GM23338 (cell line): ENCODE data around the gene ANXA3. TPM values are rescaled to one million over a fixed set of nuclear protein-coding genes. Genes with fewer than 3 reads are reported as not detected.

Source experiments
- ATAC-seq: fragments of 200-7000 bp; cut with Tn5 transposase; 3 replicates; pipeline ENCODE4 v1.9.1; 2020
- DNase-seq: peaks from one replicate; pipeline ENCODE4 v3.0.0-alpha.2; 2015; ENCODE audit warnings: low spot score
- H2AFZ ChIP-seq: fragments of 200-600 bp; sonication (generic); 2 replicates; pipeline ENCODE4 v1.8.0; 2016; ENCODE audit warnings: antibody characterized with exemption, mild to moderate bottlenecking, moderate library complexity
- H3F3A ChIP-seq: fragments of 200-600 bp; sonication (generic); replicated peaks from 2 replicates; pipeline ENCODE4 v1.8.0; 2017; ENCODE audit warnings: antibody characterized with exemption, mixed run types, low read depth
- H3K27ac ChIP-seq: fragments of 200-600 bp; sonication (generic); 2 replicates; pipeline ENCODE4 v1.6.1; 2016; ENCODE audit warnings: low read depth
- H3K27me3 ChIP-seq: fragments of 200-600 bp; sonication (generic); 2 replicates; pipeline ENCODE4 v1.8.0; 2016; ENCODE audit warnings: mild to moderate bottlenecking, mixed run types, moderate library complexity; ENCODE audit not compliant: insufficient read depth
- H3K36me3 ChIP-seq: fragments of 200-600 bp; sonication (generic); 2 replicates; pipeline ENCODE4 v1.8.0; 2016; ENCODE audit warnings: mild to moderate bottlenecking; ENCODE audit not compliant: insufficient read depth
- H3K4me1 ChIP-seq: fragments of 200-600 bp; sonication (generic); 2 replicates; pipeline ENCODE4 v1.8.0; 2016; ENCODE audit warnings: mild to moderate bottlenecking, moderate library complexity; ENCODE audit not compliant: insufficient read depth
- H3K4me2 ChIP-seq: fragments of 200-600 bp; sonication (generic); 2 replicates; pipeline ENCODE4 v1.7.1; 2017; ENCODE audit warnings: mixed run types
- H3K4me3 ChIP-seq: fragments of 200-600 bp; sonication (generic); 2 replicates; pipeline ENCODE4 v1.6.1; 2016; ENCODE audit warnings: mixed run types
- H3K79me2 ChIP-seq: fragments of 200-600 bp; sonication (generic); replicated peaks from 2 replicates; pipeline ENCODE4 v1.8.0; 2017; ENCODE audit warnings: mild to moderate bottlenecking; ENCODE audit not compliant: insufficient read depth
- H3K9me2 ChIP-seq: fragments of 200-600 bp; sonication (generic); 2 replicates; pipeline ENCODE4 v1.8.0; 2017; ENCODE audit not compliant: insufficient read depth
- H4K20me1 ChIP-seq: fragments of 200-600 bp; sonication (generic); replicated peaks from 2 replicates; pipeline ENCODE4 v1.8.0; 2017; ENCODE audit warnings: mild to moderate bottlenecking; ENCODE audit not compliant: insufficient read depth
- H3K27ac Mint-ChIP-seq: 2 replicates; pipeline ENCODE4 v1.8.0; 2020; ENCODE audit warnings: inconsistent platforms, mild to moderate bottlenecking, moderate library complexity, mixed read lengths
- H3K27me3 Mint-ChIP-seq: 3 replicates; pipeline ENCODE4 v1.8.0; 2022; ENCODE audit warnings: low read depth, mild to moderate bottlenecking, moderate library complexity, mixed read lengths, inconsistent platforms; ENCODE audit not compliant: insufficient read depth, poor library complexity
- H3K36me3 Mint-ChIP-seq: 3 replicates; pipeline ENCODE4 v1.8.0; 2021; ENCODE audit warnings: low read depth, mild to moderate bottlenecking, inconsistent platforms, moderate library complexity, mixed read lengths
- H3K4me1 Mint-ChIP-seq: 3 replicates; pipeline ENCODE4 v1.8.0; 2020; ENCODE audit warnings: mild to moderate bottlenecking, inconsistent platforms, mixed read lengths
- H3K4me3 Mint-ChIP-seq: 3 replicates; pipeline ENCODE4 v1.8.0; 2021; ENCODE audit warnings: moderate library complexity, mild to moderate bottlenecking, inconsistent platforms, mixed read lengths
- H3K9me3 Mint-ChIP-seq: 3 replicates; pipeline ENCODE4 v1.8.0; 2020; ENCODE audit warnings: moderate library complexity, mild to moderate bottlenecking, inconsistent platforms, mixed read lengths
- CREB1 ChIP-seq: fragments of 250-450 bp; sonication (Bioruptor Pico); IDR thresholded peaks from 2 replicates; pipeline ENCODE4 v1.5.0; 2020; ENCODE audit warnings: low read depth, mild to moderate bottlenecking, moderate library complexity
- JUNB ChIP-seq: IDR thresholded peaks from one replicate; pipeline ENCODE4 v1.6.1; 2016; ENCODE audit warnings: antibody characterized with exemption; ENCODE audit not compliant: unreplicated experiment
- NANOG ChIP-seq: IDR thresholded peaks from 2 replicates; pipeline ENCODE4 v1.6.1; 2016; ENCODE audit warnings: antibody characterized with exemption, borderline replicate concordance
- POLR2AphosphoS5 ChIP-seq: IDR thresholded peaks from 2 replicates; pipeline ENCODE4 v1.6.1; 2016; ENCODE audit warnings: antibody characterized with exemption, low read depth
- REST ChIP-seq: IDR thresholded peaks from one replicate; pipeline ENCODE4 v1.6.1; 2018; ENCODE audit warnings: antibody characterized with exemption; ENCODE audit not compliant: unreplicated experiment
- STAT1 ChIP-seq: IDR thresholded peaks from one replicate; pipeline ENCODE4 v1.6.1; 2016; ENCODE audit warnings: antibody characterized with exemption; ENCODE audit not compliant: unreplicated experiment
- ZNF331 ChIP-seq: fragments of 250-450 bp; sonication (Bioruptor Pico); IDR thresholded peaks from 2 replicates; pipeline ENCODE4 v1.5.0; 2020; ENCODE audit warnings: low read depth, mild to moderate bottlenecking, moderate library complexity
- polyA plus RNA-seq: library from polyadenylated mRNA; unstranded; fragments of >200 nt; fragmentation: Nextera tagmentation; extraction: Ambion mirVana; gene quantifications from 2 replicates; pipeline ENCODE4 v1.2.1, GENCODE V29; 2016
- total RNA-seq: library from RNA; depleted of rRNA; stranded (reverse); fragments of >200 nt; shearing (Covaris generic); gene quantifications from 2 replicates; pipeline ENCODE4 v1.2.3, GENCODE V29; 2014
- TF ChIP-seq, protein P1 (sequence below), 2 experiments: fragments of 200-600 bp in 1 of 2; sonication (generic) in 1 of 2; conservative IDR thresholded peaks; 2 replicates each; pipeline versions ENCODE4 v1.5.1 to v1.6.1; 2016 to 2017; ENCODE audit warnings: antibody characterized with exemption in 2 of 2, low read depth in 2 of 2, mild to moderate bottlenecking in 2 of 2, moderate library complexity in 1 of 2
- TF ChIP-seq, protein P2 (sequence below): fragments of 250-450 bp; sonication (Bioruptor Pico); IDR thresholded peaks from 2 replicates; pipeline ENCODE4 v1.5.0; 2020; ENCODE audit warnings: mild to moderate bottlenecking, moderate library complexity

ANXA3 gene
- total and polyA plus RNA-seq, 2 experiments from 2014 or later, result 20.3 to 31.5 TPM

- TF ChIP-seq, protein P1, sequence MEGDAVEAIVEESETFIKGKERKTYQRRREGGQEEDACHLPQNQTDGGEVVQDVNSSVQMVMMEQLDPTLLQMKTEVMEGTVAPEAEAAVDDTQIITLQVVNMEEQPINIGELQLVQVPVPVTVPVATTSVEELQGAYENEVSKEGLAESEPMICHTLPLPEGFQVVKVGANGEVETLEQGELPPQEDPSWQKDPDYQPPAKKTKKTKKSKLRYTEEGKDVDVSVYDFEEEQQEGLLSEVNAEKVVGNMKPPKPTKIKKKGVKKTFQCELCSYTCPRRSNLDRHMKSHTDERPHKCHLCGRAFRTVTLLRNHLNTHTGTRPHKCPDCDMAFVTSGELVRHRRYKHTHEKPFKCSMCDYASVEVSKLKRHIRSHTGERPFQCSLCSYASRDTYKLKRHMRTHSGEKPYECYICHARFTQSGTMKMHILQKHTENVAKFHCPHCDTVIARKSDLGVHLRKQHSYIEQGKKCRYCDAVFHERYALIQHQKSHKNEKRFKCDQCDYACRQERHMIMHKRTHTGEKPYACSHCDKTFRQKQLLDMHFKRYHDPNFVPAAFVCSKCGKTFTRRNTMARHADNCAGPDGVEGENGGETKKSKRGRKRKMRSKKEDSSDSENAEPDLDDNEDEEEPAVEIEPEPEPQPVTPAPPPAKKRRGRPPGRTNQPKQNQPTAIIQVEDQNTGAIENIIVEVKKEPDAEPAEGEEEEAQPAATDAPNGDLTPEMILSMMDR (conservative IDR thresholded peaks at IDR 0.05; ENCODE audit: low read depth in 2 of 2), result no peak
- no peak for TF ChIP-seq REST
These were observed 41.5 kb upstream of the ANXA3 start (continued) for GRCh38 chr4:78510108-78510507.

GRCh38 chr4:78510681-78511080, 40.9 kb upstream of the ANXA3 start:
- Histone ChIP-seq H4K20me1 (peaks cover 3% of the 10 kb centered on the region; the same call in 1 of the 2 replicates), H3K9me2 (no peaks in the 10 kb centered on the region), H3K79me2 (no peaks in the 10 kb centered on the region), H3K27me3 (no peaks in the 10 kb centered on the region), H3K27ac (no peak overlapping the region), H3K4me1 (no peaks in the 10 kb centered on the region), H3K36me3 (peaks cover 21% of the 10 kb centered on the region), H2AFZ (no peak overlapping the region), H3F3A (no peaks in the 10 kb centered on the region), H3K4me3 (no peak overlapping the region), H3K4me2 (no peak overlapping the region)
- ATAC-seq (no peak), DNase-seq (no peak)
- no peak overlapping the region for H3K4me3 Mint-ChIP-seq
- H3K27ac Mint-ChIP-seq, result no peak overlapping the region
- H3K36me3 Mint-ChIP-seq, result peaks cover 36% of the 10 kb centered on the region
- peaks cover 8% of the 10 kb centered on the region for H3K4me1 Mint-ChIP-seq
- no peaks in the 10 kb centered on the region for H3K9me3 Mint-ChIP-seq
- H3K27me3 Mint-ChIP-seq, result no peaks in the 10 kb centered on the region
- no peak for TF ChIP-seq POLR2AphosphoS5
- TF ChIP-seq CREB1 (CRISPR knock-in tag), result no peak
- no peak for TF ChIP-seq JUNB
- TF ChIP-seq, protein P1 (conservative IDR thresholded peaks at IDR 0.05; ENCODE audit: low read depth in 2 of 2), result no peak
- TF ChIP-seq NANOG, result no peak
- TF ChIP-seq, protein P2, sequence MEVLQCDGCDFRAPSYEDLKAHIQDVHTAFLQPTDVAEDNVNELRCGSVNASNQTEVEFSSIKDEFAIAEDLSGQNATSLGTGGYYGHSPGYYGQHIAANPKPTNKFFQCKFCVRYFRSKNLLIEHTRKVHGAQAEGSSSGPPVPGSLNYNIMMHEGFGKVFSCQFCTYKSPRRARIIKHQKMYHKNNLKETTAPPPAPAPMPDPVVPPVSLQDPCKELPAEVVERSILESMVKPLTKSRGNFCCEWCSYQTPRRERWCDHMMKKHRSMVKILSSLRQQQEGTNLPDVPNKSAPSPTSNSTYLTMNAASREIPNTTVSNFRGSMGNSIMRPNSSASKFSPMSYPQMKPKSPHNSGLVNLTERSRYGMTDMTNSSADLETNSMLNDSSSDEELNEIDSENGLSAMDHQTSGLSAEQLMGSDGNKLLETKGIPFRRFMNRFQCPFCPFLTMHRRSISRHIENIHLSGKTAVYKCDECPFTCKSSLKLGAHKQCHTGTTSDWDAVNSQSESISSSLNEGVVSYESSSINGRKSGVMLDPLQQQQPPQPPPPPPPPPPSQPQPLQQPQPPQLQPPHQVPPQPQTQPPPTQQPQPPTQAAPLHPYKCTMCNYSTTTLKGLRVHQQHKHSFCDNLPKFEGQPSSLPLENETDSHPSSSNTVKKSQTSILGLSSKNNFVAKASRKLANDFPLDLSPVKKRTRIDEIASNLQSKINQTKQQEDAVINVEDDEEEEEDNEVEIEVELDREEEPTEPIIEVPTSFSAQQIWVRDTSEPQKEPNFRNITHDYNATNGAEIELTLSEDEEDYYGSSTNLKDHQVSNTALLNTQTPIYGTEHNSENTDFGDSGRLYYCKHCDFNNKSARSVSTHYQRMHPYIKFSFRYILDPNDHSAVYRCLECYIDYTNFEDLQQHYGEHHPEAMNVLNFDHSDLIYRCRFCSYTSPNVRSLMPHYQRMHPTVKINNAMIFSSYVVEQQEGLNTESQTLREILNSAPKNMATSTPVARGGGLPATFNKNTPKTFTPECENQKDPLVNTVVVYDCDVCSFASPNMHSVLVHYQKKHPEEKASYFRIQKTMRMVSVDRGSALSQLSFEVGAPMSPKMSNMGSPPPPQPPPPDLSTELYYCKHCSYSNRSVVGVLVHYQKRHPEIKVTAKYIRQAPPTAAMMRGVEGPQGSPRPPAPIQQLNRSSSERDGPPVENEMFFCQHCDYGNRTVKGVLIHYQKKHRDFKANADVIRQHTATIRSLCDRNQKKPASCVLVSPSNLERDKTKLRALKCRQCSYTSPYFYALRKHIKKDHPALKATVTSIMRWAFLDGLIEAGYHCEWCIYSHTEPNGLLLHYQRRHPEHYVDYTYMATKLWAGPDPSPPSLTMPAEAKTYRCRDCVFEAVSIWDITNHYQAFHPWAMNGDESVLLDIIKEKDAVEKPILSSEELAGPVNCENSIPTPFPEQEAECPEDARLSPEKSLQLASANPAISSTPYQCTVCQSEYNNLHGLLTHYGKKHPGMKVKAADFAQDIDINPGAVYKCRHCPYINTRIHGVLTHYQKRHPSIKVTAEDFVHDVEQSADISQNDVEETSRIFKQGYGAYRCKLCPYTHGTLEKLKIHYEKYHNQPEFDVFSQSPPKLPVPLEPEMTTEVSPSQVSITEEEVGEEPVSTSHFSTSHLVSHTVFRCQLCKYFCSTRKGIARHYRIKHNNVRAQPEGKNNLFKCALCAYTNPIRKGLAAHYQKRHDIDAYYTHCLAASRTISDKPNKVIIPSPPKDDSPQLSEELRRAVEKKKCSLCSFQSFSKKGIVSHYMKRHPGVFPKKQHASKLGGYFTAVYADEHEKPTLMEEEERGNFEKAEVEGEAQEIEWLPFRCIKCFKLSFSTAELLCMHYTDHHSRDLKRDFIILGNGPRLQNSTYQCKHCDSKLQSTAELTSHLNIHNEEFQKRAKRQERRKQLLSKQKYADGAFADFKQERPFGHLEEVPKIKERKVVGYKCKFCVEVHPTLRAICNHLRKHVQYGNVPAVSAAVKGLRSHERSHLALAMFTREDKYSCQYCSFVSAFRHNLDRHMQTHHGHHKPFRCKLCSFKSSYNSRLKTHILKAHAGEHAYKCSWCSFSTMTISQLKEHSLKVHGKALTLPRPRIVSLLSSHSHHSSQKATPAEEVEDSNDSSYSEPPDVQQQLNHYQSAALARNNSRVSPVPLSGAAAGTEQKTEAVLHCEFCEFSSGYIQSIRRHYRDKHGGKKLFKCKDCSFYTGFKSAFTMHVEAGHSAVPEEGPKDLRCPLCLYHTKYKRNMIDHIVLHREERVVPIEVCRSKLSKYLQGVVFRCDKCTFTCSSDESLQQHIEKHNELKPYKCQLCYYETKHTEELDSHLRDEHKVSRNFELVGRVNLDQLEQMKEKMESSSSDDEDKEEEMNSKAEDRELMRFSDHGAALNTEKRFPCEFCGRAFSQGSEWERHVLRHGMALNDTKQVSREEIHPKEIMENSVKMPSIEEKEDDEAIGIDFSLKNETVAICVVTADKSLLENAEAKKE, result no peak
- no peak for TF ChIP-seq ZNF331 (CRISPR knock-in tag)
- no peak for TF ChIP-seq STAT1
